HG03060 (cell line): ENCODE data around the gene USP9X.
"Not testable (repeated sequence)": the region's sequence is repeated elsewhere in the genome, so short reads cannot be mapped to it uniquely, and the experiment has no call there.

ENCODE experiments used
- ATAC-seq: cut with Tn5 transposase; IDR thresholded peaks from one replicate; pipeline ENCODE4 v1.9.1; 2021; ENCODE audit warnings: low read depth, moderate number of reproducible peaks; ENCODE audit not compliant: unreplicated experiment

USP9X gene

GRCh38 chrX:41084044-41084892 lies 977 bp upstream of the USP9X start:
- peak; percentile 58 for ATAC-seq

GRCh38 chrX:41085512-41085877 lies 250 bp downstream of the USP9X start:
- ATAC-seq, result no peak

GRCh38 chrX:41085878-41086626 lies 807 bp downstream of the USP9X start:
- ATAC-seq, result no peak

DNA sequence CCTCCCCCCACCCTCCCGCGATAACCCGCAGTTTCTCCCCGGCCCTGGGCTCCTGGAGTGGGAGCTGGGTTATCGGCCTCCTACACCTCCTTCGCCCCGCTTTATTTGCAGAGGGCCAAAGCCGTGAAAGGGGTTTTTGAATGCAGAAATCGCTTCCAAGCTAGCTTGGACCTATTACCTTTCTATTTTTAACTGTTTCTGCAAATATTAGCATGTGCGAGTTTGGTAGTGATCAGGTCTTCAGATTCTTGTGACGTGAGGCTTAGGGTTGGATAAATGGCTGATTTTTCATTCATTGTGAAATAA lies 1.3 kb downstream of the USP9X start:
- ATAC-seq, result no peak

DNA sequence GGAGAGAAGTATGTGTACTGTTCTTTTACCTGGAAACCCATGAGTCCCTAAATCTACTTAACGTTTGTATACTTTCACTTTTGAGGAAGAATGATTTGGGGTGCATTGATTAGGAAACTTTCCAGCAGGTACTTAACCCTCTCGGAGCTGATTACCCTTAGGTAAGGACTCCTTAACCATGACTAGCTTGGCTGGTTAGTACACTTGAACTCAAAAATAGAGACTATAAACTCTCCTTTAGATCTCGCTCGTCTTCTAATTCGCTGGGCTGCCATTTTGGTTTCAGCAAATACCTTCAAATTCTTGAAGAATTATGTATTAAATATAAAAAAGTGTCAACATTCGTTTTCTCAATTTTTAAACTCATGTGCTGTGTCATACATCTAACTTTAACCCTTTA lies 2.0 kb downstream of the USP9X start:
- no peak for ATAC-seq

DNA sequence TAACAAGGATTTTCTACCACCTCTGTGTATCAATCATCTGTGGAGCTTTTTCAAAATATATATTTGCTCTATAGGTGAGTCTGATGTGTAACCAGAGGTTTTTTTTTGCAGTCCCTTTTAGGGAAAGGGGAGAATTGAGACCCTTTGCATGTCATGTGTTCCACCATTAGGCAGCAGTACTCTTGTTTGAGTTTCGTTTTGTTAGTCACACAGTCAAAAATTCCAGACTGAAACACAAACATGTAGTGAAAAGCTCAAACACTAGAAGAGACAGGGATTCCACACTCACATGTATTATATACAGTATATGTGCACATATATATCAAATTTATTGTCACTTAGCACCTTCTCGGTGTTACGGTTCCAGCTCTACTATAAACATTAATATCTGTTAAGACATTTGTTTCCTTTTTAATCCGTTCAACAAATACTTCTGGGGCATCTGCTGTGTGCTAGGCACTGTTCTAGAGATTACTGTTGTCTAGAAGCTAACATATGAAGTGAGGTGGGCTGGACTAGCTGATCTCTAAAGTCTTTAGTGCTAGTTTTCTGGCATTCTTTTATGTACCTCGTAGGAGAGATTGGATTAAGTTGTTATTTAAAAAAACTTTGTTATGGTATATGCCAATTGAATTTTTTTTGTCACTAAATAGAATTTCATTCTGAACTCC lies 5.5 kb downstream of the USP9X start:
- ATAC-seq, result no peak

DNA sequence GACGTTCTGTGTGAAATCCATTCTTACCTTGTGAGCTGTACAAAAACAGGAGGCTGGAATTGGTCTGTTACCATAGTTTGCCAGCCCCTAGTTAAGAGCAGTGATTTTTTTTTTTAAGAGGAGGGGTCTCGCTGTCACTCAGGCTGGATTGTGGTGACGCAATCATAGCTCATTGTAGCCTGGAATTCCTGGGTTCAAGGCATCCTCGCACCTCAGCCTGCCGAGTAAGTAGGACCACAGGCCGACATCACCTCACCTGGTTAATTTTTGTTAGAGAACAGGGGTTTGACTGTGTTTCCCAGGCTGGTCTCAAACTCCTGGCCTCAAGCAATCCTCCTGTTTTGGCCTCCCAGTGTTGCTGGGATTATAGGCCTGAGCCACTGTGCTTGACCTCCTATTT lies 7.5 kb downstream of the USP9X start:
- ATAC-seq, result no peak

- ATAC-seq, result no peak
Observed at GRCh38 chrX:41095174-41095573, 9.9 kb downstream of the USP9X start.

GRCh38 chrX:41095908-41096307 lies 10.7 kb downstream of the USP9X start:
- no peak for ATAC-seq

GRCh38 chrX:41096339-41096955 lies 11.2 kb downstream of the USP9X start:
- no peak for ATAC-seq

DNA sequence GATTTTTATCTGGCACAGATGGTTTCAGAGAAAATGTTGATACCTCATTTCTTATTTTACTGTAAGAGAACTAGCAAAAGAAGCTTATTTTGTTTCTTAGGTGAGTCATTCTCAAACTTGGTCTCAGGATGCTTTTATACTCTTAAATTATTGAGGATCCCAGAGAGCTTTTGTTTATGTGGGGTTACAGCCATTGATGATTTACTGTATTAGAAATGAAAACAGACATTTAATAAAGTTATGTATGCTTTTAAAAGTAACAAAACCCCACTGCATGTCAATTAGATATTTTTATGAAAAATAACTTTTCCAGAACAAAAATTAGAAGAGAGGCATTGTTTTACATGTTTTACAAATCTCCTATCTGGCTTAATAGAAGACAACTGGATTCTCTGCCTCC lies 12.1 kb downstream of the USP9X start:
- no peak for ATAC-seq

DNA sequence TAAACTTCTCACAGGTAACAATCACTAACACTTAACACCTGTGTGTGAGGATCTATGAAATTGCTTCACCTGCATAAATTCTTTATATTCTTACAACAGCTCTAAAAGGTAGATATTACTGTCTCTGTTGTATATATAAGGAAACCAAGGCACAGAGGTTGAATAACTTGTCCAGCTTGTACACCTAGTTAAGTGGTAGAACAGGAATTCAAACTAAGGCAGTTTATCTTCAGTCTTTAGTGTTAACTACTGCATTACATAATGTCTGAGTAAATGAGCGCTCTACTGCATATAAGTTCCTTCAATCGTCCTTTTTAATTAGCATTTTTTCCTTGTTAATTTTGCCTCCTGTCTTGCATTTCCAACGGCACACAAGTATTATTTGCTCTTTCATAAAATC lies 15.0 kb downstream of the USP9X start:
- ATAC-seq, result no peak

GRCh38 chrX:41100819-41101218 lies 15.6 kb downstream of the USP9X start:
- ATAC-seq, result no peak

- ATAC-seq, result no peak
Observed at GRCh38 chrX:41105005-41105404, 19.8 kb downstream of the USP9X start.

DNA sequence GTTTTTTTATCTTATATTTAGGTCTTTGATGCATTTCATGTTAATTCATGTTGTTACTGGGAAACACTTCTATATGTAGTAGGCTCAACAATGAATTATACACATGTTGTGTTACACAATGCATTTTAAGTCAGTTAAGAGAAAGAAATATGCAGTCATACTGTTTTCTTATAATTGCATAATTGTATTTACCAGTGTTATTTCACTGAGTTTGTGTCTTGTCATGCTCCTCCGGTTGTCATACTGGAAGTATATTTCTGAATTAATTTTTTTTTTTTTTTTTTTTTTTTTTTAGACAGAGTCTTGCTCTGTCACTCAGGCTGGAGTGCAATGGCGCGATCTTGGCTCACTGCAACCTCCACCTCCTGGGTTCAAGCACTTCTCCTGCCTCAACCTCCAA lies 21.0 kb downstream of the USP9X start:
- not testable (repeated sequence) for ATAC-seq

DNA sequence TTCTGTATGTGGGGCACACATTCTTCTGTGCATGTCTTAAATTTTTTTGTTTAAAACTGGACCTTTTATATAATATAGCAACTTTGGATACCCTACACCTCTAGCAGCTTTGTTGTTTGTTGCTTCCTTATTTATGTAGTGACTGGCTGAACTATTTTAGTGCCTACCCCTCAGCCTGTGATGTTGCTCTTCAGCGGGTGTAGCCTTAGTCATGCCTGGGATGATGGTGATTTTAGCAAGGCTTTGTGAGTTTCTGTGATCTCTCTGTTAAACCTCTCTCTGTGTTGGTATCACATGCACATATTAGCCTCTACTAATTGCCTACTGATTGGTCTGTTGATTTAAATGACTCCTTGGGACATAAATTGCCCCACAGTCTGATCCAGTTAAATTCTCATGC lies 22.8 kb downstream of the USP9X start:
- ATAC-seq, result no peak

GRCh38 chrX:41108463-41109205 lies 23.4 kb downstream of the USP9X start:
- no peak for ATAC-seq

GRCh38 chrX:41110801-41111625 lies 25.8 kb downstream of the USP9X start:
- ATAC-seq, result no peak

GRCh38 chrX:41115104-41115425 lies 29.8 kb downstream of the USP9X start:
- not testable (repeated sequence) for ATAC-seq

DNA sequence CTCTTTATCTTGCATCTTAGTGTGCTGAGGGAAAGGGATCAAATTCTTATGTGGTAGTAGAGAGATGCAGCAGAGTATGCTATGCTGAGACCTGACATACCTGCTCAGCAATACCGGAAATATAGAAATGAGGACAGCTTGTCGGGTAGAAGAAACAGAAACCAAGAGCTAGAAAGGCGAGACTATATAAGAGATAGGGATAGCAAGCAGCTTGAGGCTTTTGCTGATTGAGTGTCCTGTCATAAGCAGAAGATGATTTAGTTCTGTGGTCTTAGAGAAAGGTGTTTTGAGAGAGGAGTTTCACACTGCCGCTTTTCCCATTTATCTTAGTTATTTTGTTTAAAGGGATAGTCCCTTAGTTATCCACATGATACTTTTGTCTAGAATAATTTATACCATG lies 31.7 kb downstream of the USP9X start:
- no peak for ATAC-seq
